Uterus (tissue), 4 donors: ENCODE data around the gene B3GNT7. TPM values are rescaled to one million over a fixed set of nuclear protein-coding genes. Genes with fewer than 3 reads are reported as not detected.

ENCODE experiments used
- DNase-seq, 2 donors: peaks; one replicate each; pipeline ENCODE4 v3.0.0-alpha.2; 2019 to 2020
- H3K27ac ChIP-seq, 2 donors: fragments of 200-600 bp; sonication (generic); 1 replicate in 1 of 2; 2 replicates in 1 of 2; pipeline ENCODE4 v1.5.1; 2016 to 2018
- H3K27me3 ChIP-seq, 2 donors: fragments of 200-600 bp; sonication (generic); one replicate each; pipeline ENCODE4 v1.5.1; 2018 to 2019; ENCODE audit warnings: control low read depth in 1 of 2
- H3K36me3 ChIP-seq, 2 donors: fragments of 200-600 bp; sonication (generic); one replicate each; pipeline ENCODE4 v1.5.1; 2019; ENCODE audit warnings: control low read depth in 1 of 2
- H3K4me1 ChIP-seq, 2 donors: fragments of 200-600 bp; sonication (generic); one replicate each; pipeline ENCODE4 v1.5.1; 2018 to 2019; ENCODE audit warnings: control low read depth in 1 of 2
- H3K4me3 ChIP-seq, 2 donors: fragments of 200-600 bp; sonication (generic); 1 replicate in 1 of 2; 2 replicates in 1 of 2; pipeline ENCODE4 v1.5.1; 2018 to 2019; ENCODE audit warnings: mild to moderate bottlenecking in 1 of 2
- H3K9me3 ChIP-seq, 2 donors: fragments of 200-600 bp; sonication (generic); one replicate each; pipeline ENCODE4 v1.5.1; 2019; ENCODE audit warnings: control low read depth in 1 of 2
- CTCF ChIP-seq, 4 experiments: fragments of 200-600 bp in 2 of 4; fragments of 450-650 bp in 2 of 4; sonication (generic) in 2 of 4; IDR thresholded peaks; one replicate each; pipeline ENCODE4 v1.5.1; 2016 to 2019; ENCODE audit warnings: antibody characterized with exemption in 4 of 4, mild to moderate bottlenecking in 2 of 4, moderate library complexity in 1 of 4
- POLR2A ChIP-seq, 2 donors: fragments of 450-650 bp; IDR thresholded peaks; one replicate each; pipeline ENCODE4 v1.6.1; 2016; ENCODE audit warnings: antibody characterized with exemption in 2 of 2, mild to moderate bottlenecking in 1 of 2, moderate library complexity in 1 of 2
- intact Hi-C: fragments of 100-400 bp; cut with DNase I; formaldehyde crosslinking; loops from one replicate; pipeline ENCODE4 v1.15.1; 2023; ENCODE audit warnings: low total_unique reads
- total RNA-seq, 4 donors: library from RNA; depleted of rRNA in 3 of 4; stranded (reverse); fragments of >200 nt in 3 of 4; gene quantifications; one replicate each; pipeline versions ENCODE4 v1.1.0 to v1.2.4, GENCODE V29; 2014 to 2023
- donor health status: DM: yes; HTN: yes; CAD: no.

B3GNT7 gene
- total RNA-seq, 4 donors from 2014 or later, result 1.7 to 8.1 (median 3.1) TPM

- Histone ChIP-seq H3K36me3 (no peaks in the 10 kb centered on the region), H3K9me3 (no peaks in the 10 kb centered on the region), H3K27ac (no peak overlapping the region), H3K27me3 (no peaks in the 10 kb centered on the region), H3K4me3 (no peak overlapping the region), H3K4me1 (no peaks in the 10 kb centered on the region)
- DNase-seq, result no peak
- TF ChIP-seq POLR2A (IDR thresholded peaks at IDR 0.05), result no peak
- TF ChIP-seq CTCF (IDR thresholded peaks at IDR 0.05), result no peak
- intact Hi-C loops, result no loop called here
Observed at GRCh38 chr2:231376857-231377256, 18.7 kb upstream of the B3GNT7 start.

- H3K4me3 ChIP-seq, result no peak overlapping the region
- no peak for DNase-seq
- H3K36me3 ChIP-seq, result no peaks in the 10 kb centered on the region
- no peaks in the 10 kb centered on the region for H3K4me1 ChIP-seq
- H3K9me3 ChIP-seq, result no peaks in the 10 kb centered on the region
- no peaks in the 10 kb centered on the region for H3K27me3 ChIP-seq
- TF ChIP-seq POLR2A (IDR thresholded peaks at IDR 0.05) (no peak), CTCF (IDR thresholded peaks at IDR 0.05) (no peak)
- intact Hi-C loops, result no loop called here
- no peak overlapping the region for H3K27ac ChIP-seq
Observed at GRCh38 chr2:231378026-231378722, 17.3 kb upstream of the B3GNT7 start.

- H3K9me3 ChIP-seq, result peaks cover 0 to 4% of the 10 kb centered on the region in 2 donors
- no peak for DNase-seq
- H3K4me3 ChIP-seq, result no peak overlapping the region
- no peaks in the 10 kb centered on the region for H3K27me3 ChIP-seq
- H3K4me1 ChIP-seq, result no peaks in the 10 kb centered on the region
- intact Hi-C loops, result no loop called here
- no peak overlapping the region for H3K27ac ChIP-seq
- H3K36me3 ChIP-seq, result no peaks in the 10 kb centered on the region
- no peak for TF ChIP-seq POLR2A (IDR thresholded peaks at IDR 0.05)
- TF ChIP-seq CTCF (IDR thresholded peaks at IDR 0.05), result no peak
Observed at GRCh38 chr2:231379266-231380215, 16.0 kb upstream of the B3GNT7 start.

DNA sequence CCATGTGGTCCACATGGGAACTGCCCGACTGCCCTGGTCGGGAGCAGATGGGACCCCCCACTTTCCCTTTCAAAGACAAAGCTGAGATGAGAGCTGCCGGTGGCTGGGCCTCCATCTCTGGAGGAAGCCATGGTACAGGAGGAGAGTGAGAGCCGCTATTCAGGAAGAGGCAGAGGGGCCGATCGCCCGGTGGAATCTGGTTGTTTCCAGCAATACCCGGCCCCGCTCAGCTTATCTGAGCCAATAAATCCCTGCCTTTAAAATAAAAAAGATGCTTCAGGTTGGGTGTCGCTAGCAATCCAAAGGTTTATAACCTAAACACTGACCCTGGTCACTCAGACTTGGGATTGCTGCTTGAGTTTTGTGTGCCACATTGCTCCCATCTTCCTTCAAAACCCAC, 15.2 kb upstream of the B3GNT7 start:
- Histone ChIP-seq H3K27ac (no peak overlapping the region), H3K4me3 (no peak overlapping the region), H3K9me3 (peaks cover 0 to 4% of the 10 kb centered on the region in 2 donors), H3K4me1 (no peaks in the 10 kb centered on the region), H3K27me3 (no peaks in the 10 kb centered on the region), H3K36me3 (no peaks in the 10 kb centered on the region)
- intact Hi-C loops, result no loop called here
- TF ChIP-seq POLR2A (IDR thresholded peaks at IDR 0.05), result no peak
- TF ChIP-seq CTCF (IDR thresholded peaks at IDR 0.05), result no peak
- DNase-seq, result no peak
